ENCODE results near the gene KIF4B.

Gene KIF4B

GRCh38 chr5:155046591-155046990 lies 33.0 kb downstream of the KIF4B start:
- H3K4me3 ChIP-seq (ENCODE audit: low read length): no peak overlapping the region
- TF ChIP-seq CTCF (conservative IDR thresholded peaks at IDR 0.05; ENCODE audit: low read depth, low read length): no peak
- DNase-seq (ENCODE audit: low read depth): no peak

GRCh38 chr5:155047818-155048217 lies 34.3 kb downstream of the KIF4B start:
- TF ChIP-seq CTCF (conservative IDR thresholded peaks at IDR 0.05; ENCODE audit: low read depth, low read length): no peak
- DNase-seq (ENCODE audit: low read depth): no peak

GRCh38 chr5:155049569-155050383 lies 36.2 kb downstream of the KIF4B start:
- no peak for DNase-seq (ENCODE audit: low read depth)
- H3K4me3 ChIP-seq (ENCODE audit: low read length): no peak overlapping the region
- peak; percentile 42 for TF ChIP-seq CTCF (conservative IDR thresholded peaks at IDR 0.05; ENCODE audit: low read depth, low read length)

More at GRCh38 chr5:155047818-155048217, 34.3 kb downstream of the KIF4B start:
- no peak overlapping the region for H3K4me3 ChIP-seq (ENCODE audit: low read length)

GRCh38 chr5:155050384-155051019 lies 36.9 kb downstream of the KIF4B start:
- no peak overlapping the region for H3K4me3 ChIP-seq (ENCODE audit: low read length)
- no peak for DNase-seq (ENCODE audit: low read depth)
- no peak for TF ChIP-seq CTCF (conservative IDR thresholded peaks at IDR 0.05; ENCODE audit: low read depth, low read length)

- TF ChIP-seq CTCF (conservative IDR thresholded peaks at IDR 0.05; ENCODE audit: low read depth, low read length): no peak
- H3K4me3 ChIP-seq (ENCODE audit: low read length): no peak overlapping the region
- no peak for DNase-seq (ENCODE audit: low read depth)
Observed at GRCh38 chr5:155052532-155052931, 39.0 kb downstream of the KIF4B start.

- DNase-seq (ENCODE audit: low read depth): no peak
- no peak overlapping the region for H3K4me3 ChIP-seq (ENCODE audit: low read length)
- TF ChIP-seq CTCF (conservative IDR thresholded peaks at IDR 0.05; ENCODE audit: low read depth, low read length): no peak
Observed at GRCh38 chr5:155053501-155053900, 39.9 kb downstream of the KIF4B start.
